ENCODE results near the gene ZNF784.

GRCh38 chr19:55623561-55623960 lies 805 bp downstream of the ZNF784 start:
- no peak for TF ChIP-seq BRF1 (IDR thresholded peaks at IDR 0.05; ENCODE audit: borderline replicate concordance, extremely low read depth, insufficient read length)
- no peak for TF ChIP-seq ATF7 (IDR thresholded peaks at IDR 0.05)
- no peak for TF ChIP-seq NCOA4 (IDR thresholded peaks at IDR 0.05; ENCODE audit: partially characterized antibody)
- TF ChIP-seq MCM3 (IDR thresholded peaks at IDR 0.05) = no peak
- no peak for TF ChIP-seq RFX1 (IDR thresholded peaks at IDR 0.05)

Measured in K562 (cell line).